ENCODE results near the gene SKAP1. TPM values are rescaled to one million over a fixed set of nuclear protein-coding genes. Genes with fewer than 3 reads are reported as not detected.

Gene SKAP1
- total and polyA plus RNA-seq, 5 donors from 2014 or later: 196 to 554 (median 373) TPM

- Histone ChIP-seq H3K36me3 (ENCODE audit: control insufficient read depth, insufficient read depth, low read length) (peaks cover 64% of the 10 kb centered on the region), H3K4me3 (ENCODE audit: low read depth, low read length) (no peak overlapping the region), H3K27ac (ENCODE audit: insufficient read depth, low read length, poor library complexity, severe bottlenecking) (no peak overlapping the region), H3K27me3 (ENCODE audit: control insufficient read depth, insufficient read depth, low read length) (no peaks in the 10 kb centered on the region), H3K9me3 (ENCODE audit: control insufficient read depth in 2 of 2, low read length in 2 of 2) (no peaks in the 10 kb centered on the region), H3K4me1 (ENCODE audit: control insufficient read depth, insufficient read depth, low read length, poor library complexity, severe bottlenecking) (no peaks in the 10 kb centered on the region)
- H3K36me3 Mint-ChIP-seq: peaks cover 47% of the 10 kb centered on the region
- H3K4me1 Mint-ChIP-seq: peaks cover 4 to 17% (median 11%) of the 10 kb centered on the region in 4 donors
- H3K9me3 Mint-ChIP-seq: no peaks in the 10 kb centered on the region
- no peak overlapping the region for H3K4me3 Mint-ChIP-seq
- ATAC-seq (ENCODE audit: low read depth in 2 of 2): no peak
- H3K27me3 Mint-ChIP-seq: no peaks in the 10 kb centered on the region
- H3K27ac Mint-ChIP-seq: peak overlapping the region in 1 of 3 donors; percentile 39
- peak in 1 of 3 donors; percentile 24 for DNase-seq
These were observed 267.0 kb downstream of the SKAP1 start for GRCh38 chr17:48162946-48163506.

GRCh38 chr17:48162306-48162934 is 267.6 kb downstream of the SKAP1 start:
- peaks cover 40% of the 10 kb centered on the region for H3K36me3 Mint-ChIP-seq
- no peaks in the 10 kb centered on the region for H3K4me1 ChIP-seq (ENCODE audit: control insufficient read depth, insufficient read depth, low read length, poor library complexity, severe bottlenecking)

GRCh38 chr17:48161127-48161905 is 268.7 kb downstream of the SKAP1 start:
- peaks cover 4 to 14% (median 6%) of the 10 kb centered on the region in 4 donors for H3K4me1 Mint-ChIP-seq
- H3K27me3 Mint-ChIP-seq: no peaks in the 10 kb centered on the region
- Histone ChIP-seq H3K27ac (ENCODE audit: insufficient read depth, low read length, poor library complexity, severe bottlenecking) (no peak overlapping the region), H3K4me1 (ENCODE audit: control insufficient read depth, insufficient read depth, low read length, poor library complexity, severe bottlenecking) (no peaks in the 10 kb centered on the region), H3K36me3 (ENCODE audit: control insufficient read depth, insufficient read depth, low read length) (peaks cover 61% of the 10 kb centered on the region), H3K27me3 (ENCODE audit: control insufficient read depth, insufficient read depth, low read length) (no peaks in the 10 kb centered on the region), H3K4me3 (ENCODE audit: low read depth, low read length) (no peak overlapping the region), H3K9me3 (ENCODE audit: control insufficient read depth in 2 of 2, low read length in 2 of 2) (no peaks in the 10 kb centered on the region)
- peak overlapping the region in 1 of 3 donors; percentile 59 for H3K27ac Mint-ChIP-seq
- peaks cover 40% of the 10 kb centered on the region for H3K36me3 Mint-ChIP-seq
- ATAC-seq (ENCODE audit: low read depth in 2 of 2) (no peak), DNase-seq (no peak)
- H3K9me3 Mint-ChIP-seq: no peaks in the 10 kb centered on the region
- H3K4me3 Mint-ChIP-seq: no peak overlapping the region

More at GRCh38 chr17:48162306-48162934, 267.6 kb downstream of the SKAP1 start:
- Mint-ChIP-seq H3K4me3 (no peak overlapping the region), H3K9me3 (no peaks in the 10 kb centered on the region), H3K27ac (peak overlapping the region in 1 of 3 donors; percentile 77), H3K27me3 (no peaks in the 10 kb centered on the region), H3K4me1 (peaks cover 4 to 17% (median 9%) of the 10 kb centered on the region in 4 donors)
- H3K9me3 ChIP-seq (ENCODE audit: control insufficient read depth in 2 of 2, low read length in 2 of 2): no peaks in the 10 kb centered on the region
- H3K36me3 ChIP-seq (ENCODE audit: control insufficient read depth, insufficient read depth, low read length): peaks cover 62% of the 10 kb centered on the region
- no peak for DNase-seq
- no peaks in the 10 kb centered on the region for H3K27me3 ChIP-seq (ENCODE audit: control insufficient read depth, insufficient read depth, low read length)
- ATAC-seq (ENCODE audit: low read depth in 2 of 2): no peak
- no peak overlapping the region for H3K4me3 ChIP-seq (ENCODE audit: low read depth, low read length)
- H3K27ac ChIP-seq (ENCODE audit: insufficient read depth, low read length, poor library complexity, severe bottlenecking): no peak overlapping the region

- H3K4me3 ChIP-seq (ENCODE audit: low read depth, low read length): no peak overlapping the region
- H3K4me1 ChIP-seq (ENCODE audit: control insufficient read depth, insufficient read depth, low read length, poor library complexity, severe bottlenecking): no peaks in the 10 kb centered on the region
- Mint-ChIP-seq H3K9me3 (no peaks in the 10 kb centered on the region), H3K27me3 (no peaks in the 10 kb centered on the region), H3K36me3 (peaks cover 42% of the 10 kb centered on the region), H3K4me3 (no peak overlapping the region), H3K4me1 (peaks cover 4 to 11% (median 6%) of the 10 kb centered on the region in 4 donors), H3K27ac (peak overlapping the region in 1 of 3 donors; percentile 48)
- no peak for DNase-seq
- no peak for ATAC-seq (ENCODE audit: low read depth in 2 of 2)
- no peak overlapping the region for H3K27ac ChIP-seq (ENCODE audit: insufficient read depth, low read length, poor library complexity, severe bottlenecking)
- no peaks in the 10 kb centered on the region for H3K27me3 ChIP-seq (ENCODE audit: control insufficient read depth, insufficient read depth, low read length)
- no peaks in the 10 kb centered on the region for H3K9me3 ChIP-seq (ENCODE audit: control insufficient read depth in 2 of 2, low read length in 2 of 2)
- H3K36me3 ChIP-seq (ENCODE audit: control insufficient read depth, insufficient read depth, low read length): peaks cover 68% of the 10 kb centered on the region
These were observed 269.6 kb downstream of the SKAP1 start for GRCh38 chr17:48160177-48161081.

- H3K36me3 ChIP-seq (ENCODE audit: control insufficient read depth, insufficient read depth, low read length): peaks cover 72% of the 10 kb centered on the region
- Mint-ChIP-seq H3K4me3 (no peak overlapping the region), H3K9me3 (no peaks in the 10 kb centered on the region), H3K36me3 (peaks cover 40% of the 10 kb centered on the region), H3K4me1 (peaks cover 2 to 7% (median 5%) of the 10 kb centered on the region in 4 donors), H3K27ac (no peak overlapping the region), H3K27me3 (no peaks in the 10 kb centered on the region)
- H3K9me3 ChIP-seq (ENCODE audit: control insufficient read depth in 2 of 2, low read length in 2 of 2): no peaks in the 10 kb centered on the region
- no peak overlapping the region for H3K4me3 ChIP-seq (ENCODE audit: low read depth, low read length)
- no peaks in the 10 kb centered on the region for H3K27me3 ChIP-seq (ENCODE audit: control insufficient read depth, insufficient read depth, low read length)
- no peak for DNase-seq
- H3K4me1 ChIP-seq (ENCODE audit: control insufficient read depth, insufficient read depth, low read length, poor library complexity, severe bottlenecking): no peaks in the 10 kb centered on the region
- no peak overlapping the region for H3K27ac ChIP-seq (ENCODE audit: insufficient read depth, low read length, poor library complexity, severe bottlenecking)
- no peak for ATAC-seq (ENCODE audit: low read depth in 2 of 2)
These were observed 270.8 kb downstream of the SKAP1 start for GRCh38 chr17:48159232-48159631.

- Mint-ChIP-seq H3K36me3 (peaks cover 37% of the 10 kb centered on the region), H3K4me3 (no peak overlapping the region), H3K27me3 (no peaks in the 10 kb centered on the region), H3K9me3 (no peaks in the 10 kb centered on the region), H3K4me1 (peaks cover 0 to 3% (median 0%) of the 10 kb centered on the region in 4 donors), H3K27ac (peak overlapping the region in 2 of 3 donors; percentile 20 to 55)
- ATAC-seq (ENCODE audit: low read depth in 2 of 2): no peak
- Histone ChIP-seq H3K36me3 (ENCODE audit: control insufficient read depth, insufficient read depth, low read length) (peaks cover 72% of the 10 kb centered on the region), H3K27me3 (ENCODE audit: control insufficient read depth, insufficient read depth, low read length) (no peaks in the 10 kb centered on the region), H3K4me1 (ENCODE audit: control insufficient read depth, insufficient read depth, low read length, poor library complexity, severe bottlenecking) (no peaks in the 10 kb centered on the region), H3K27ac (ENCODE audit: insufficient read depth, low read length, poor library complexity, severe bottlenecking) (no peak overlapping the region), H3K9me3 (ENCODE audit: control insufficient read depth in 2 of 2, low read length in 2 of 2) (no peaks in the 10 kb centered on the region), H3K4me3 (ENCODE audit: low read depth, low read length) (no peak overlapping the region)
- DNase-seq: no peak
These were observed 274.0 kb downstream of the SKAP1 start for GRCh38 chr17:48155889-48156611.

Measured in CD4-positive, CD25-positive, alpha-beta regulatory T cell (primary cell).